ENCODE measurements around the gene IGFL4.

DNA sequence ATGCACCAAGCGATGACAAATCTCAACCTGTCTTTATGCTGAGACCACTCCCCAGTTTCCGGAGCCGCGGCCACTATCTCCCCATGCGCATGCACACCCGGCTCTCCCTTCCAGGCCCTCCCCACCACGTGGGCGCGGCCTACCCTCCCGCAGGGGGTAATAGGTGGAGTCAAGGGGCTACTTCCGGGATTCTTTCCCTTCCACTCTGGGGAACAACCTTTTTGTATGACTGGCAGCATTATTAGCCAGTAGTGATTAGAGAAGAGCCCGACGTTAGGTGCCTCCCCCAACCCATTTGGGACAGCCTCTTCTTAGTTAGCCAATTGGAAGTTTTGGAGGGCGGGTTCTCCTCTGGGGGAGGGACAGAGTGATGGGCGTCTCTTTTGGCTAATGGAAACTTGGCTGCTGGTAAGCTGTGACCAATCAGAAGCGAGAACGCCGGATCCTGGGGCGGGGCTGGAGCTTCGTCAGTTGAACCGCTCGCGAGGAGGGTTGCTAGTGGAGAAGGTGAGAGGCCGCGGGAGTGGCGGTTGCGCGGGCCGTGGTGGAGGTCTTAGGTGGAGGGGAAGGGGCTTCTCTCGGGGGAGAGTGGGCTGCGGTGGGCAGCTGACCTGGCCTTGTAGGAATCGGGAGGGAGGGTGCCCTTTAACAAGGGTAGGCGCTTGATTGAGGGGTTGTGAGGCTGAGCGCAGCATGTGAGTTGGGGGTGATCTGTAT is 45.6 kb downstream of the IGFL4 start, which contains the start of gene CCDC61:
- no peak for TF ChIP-seq FOXK1 (CRISPR knock-in tag; IDR thresholded peaks at IDR 0.05; ENCODE audit: borderline replicate concordance)
- no peak for TF ChIP-seq CEBPB (tag; IDR thresholded peaks at IDR 0.05)
- no peak for TF ChIP-seq ARID2 (IDR thresholded peaks at IDR 0.05)
- TF ChIP-seq TFE3 (CRISPR knock-in tag; IDR thresholded peaks at IDR 0.05): no peak; the same call in 1 of the 2 replicates
- TF ChIP-seq RFX5 (IDR thresholded peaks at IDR 0.05; ENCODE audit: low read depth, low read length): no peak
- TF ChIP-seq HINFP (tag; conservative IDR thresholded peaks at IDR 0.05; ENCODE audit: low read depth): no peak
- TF ChIP-seq EZH2 (IDR thresholded peaks at IDR 0.05; ENCODE audit: borderline replicate concordance, low read depth, low read length): no peak
- no peak for TF ChIP-seq PTBP1 (IDR thresholded peaks at IDR 0.05; ENCODE audit: low read depth, low read length)
- no peak for TF ChIP-seq ZNF24 (IDR thresholded peaks at IDR 0.05)
- TF ChIP-seq ZNF780A (CRISPR knock-in tag; IDR thresholded peaks at IDR 0.05): no peak
- TF ChIP-seq, protein P1, sequence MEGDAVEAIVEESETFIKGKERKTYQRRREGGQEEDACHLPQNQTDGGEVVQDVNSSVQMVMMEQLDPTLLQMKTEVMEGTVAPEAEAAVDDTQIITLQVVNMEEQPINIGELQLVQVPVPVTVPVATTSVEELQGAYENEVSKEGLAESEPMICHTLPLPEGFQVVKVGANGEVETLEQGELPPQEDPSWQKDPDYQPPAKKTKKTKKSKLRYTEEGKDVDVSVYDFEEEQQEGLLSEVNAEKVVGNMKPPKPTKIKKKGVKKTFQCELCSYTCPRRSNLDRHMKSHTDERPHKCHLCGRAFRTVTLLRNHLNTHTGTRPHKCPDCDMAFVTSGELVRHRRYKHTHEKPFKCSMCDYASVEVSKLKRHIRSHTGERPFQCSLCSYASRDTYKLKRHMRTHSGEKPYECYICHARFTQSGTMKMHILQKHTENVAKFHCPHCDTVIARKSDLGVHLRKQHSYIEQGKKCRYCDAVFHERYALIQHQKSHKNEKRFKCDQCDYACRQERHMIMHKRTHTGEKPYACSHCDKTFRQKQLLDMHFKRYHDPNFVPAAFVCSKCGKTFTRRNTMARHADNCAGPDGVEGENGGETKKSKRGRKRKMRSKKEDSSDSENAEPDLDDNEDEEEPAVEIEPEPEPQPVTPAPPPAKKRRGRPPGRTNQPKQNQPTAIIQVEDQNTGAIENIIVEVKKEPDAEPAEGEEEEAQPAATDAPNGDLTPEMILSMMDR (IDR thresholded peaks at IDR 0.05 in 2 of 3, conservative IDR thresholded peaks at IDR 0.05 in 1 of 3; ENCODE audit: insufficient read depth in 2 of 3, low read depth in 1 of 3, low read length in 3 of 3): no peak
- no peak for TF ChIP-seq CHD4 (IDR thresholded peaks at IDR 0.05; ENCODE audit: insufficient read depth, insufficient replicate concordance, low read depth, low read length, poor library complexity, severe bottlenecking)
- peak; percentile 95 to 100 for TF ChIP-seq MAZ (CRISPR knock-in tag; conservative IDR thresholded peaks at IDR 0.05 in 1 of 2, IDR thresholded peaks at IDR 0.05 in 1 of 2)
